Middle frontal gyrus (tissue), 1 donor: ENCODE measurements around the gene IBSP.

ENCODE experiments used
- DNase-seq: peaks from one replicate; pipeline ENCODE4 v3.0.0-alpha.2; 2015; ENCODE audit warnings: low spot score; ENCODE audit errors: extremely low spot score

The IBSP gene

DNA sequence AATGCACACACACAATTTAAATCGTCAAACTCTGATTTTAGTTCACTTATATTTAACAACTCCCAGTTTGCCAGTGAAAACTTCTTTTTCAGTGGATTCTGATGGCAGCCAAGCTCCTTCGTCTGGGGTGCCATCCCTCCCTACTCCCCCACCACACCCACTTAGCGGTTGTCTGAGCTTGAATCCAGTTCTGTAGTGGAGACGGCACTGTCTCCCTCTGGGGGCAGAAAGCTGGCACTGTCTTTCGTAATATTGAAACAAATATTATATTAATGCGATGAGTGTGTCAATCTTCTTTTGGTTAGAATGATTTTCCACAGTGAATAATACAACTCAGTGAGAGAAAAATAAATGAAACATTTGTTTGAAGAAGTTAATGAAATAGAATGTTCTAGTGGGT is 38.9 kb downstream of the IBSP start:
- no peak for DNase-seq

DNA sequence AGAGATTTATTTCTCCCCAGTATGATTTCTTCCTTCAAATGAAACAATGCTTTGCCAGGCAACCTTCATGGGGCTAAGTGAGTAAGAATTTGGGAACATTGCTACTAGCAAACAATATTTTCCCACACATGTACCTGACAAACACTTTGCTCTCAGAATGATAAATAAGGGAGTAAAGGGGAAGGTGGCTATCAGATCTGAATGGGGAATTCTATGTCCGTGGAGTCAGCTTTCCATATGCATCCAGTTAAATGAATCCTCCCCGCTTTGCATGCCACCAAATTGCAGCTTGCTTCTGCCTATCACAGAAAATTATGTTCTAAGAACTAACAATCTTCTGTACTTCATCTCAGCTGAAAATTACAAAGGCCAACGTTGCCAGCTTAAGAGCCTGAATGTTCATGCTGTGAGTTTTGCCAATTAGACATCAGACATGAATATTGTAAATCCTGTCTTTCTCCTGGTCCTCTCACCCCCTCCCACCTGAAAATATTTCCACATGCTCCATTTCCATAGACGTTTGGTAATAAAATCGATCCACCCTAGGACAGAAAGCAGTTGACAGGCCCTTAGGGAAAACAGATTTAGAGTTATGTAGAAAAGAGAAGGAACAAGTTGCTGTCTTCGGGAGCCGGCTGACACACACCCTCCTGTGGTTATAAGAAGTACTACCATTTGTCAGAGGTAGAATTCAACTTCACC is 39.7 kb downstream of the IBSP start:
- DNase-seq: peak; percentile 24

DNA sequence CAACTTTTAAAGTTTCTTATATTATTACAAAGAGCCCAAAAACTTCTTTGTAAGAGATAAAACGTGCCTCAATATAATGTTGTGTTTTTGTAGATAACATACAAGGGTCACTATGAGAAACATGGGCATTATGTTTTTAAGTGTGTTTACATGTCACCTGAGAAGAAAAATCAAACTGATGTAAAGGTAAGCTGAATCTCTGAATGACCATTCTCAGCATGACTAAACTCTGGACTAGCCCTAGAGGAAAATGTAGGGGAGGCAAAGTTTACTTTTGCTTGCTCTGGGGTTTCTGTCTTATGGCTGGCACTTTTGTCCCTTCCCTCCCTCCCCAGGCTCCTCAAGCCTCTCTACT is 40.2 kb downstream of the IBSP start:
- DNase-seq: no peak

DNA sequence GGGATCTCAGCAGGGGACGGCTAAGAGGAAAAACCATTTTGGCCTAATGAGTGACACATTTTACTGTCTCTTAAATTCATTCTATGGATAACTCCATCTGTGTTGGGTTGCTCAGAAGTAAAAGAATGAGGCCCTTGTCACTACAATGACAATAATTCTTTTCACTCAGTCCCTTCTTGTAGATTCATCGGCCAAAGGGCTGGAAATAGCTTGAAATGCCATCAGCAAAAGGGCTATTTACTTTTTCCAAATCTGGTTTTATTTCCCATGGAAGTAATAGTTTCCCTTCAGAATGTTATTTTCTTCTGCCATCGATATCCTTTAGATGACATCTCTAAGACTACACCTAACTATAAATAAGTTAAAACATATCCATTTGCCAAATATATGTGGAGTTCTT is 40.8 kb downstream of the IBSP start:
- no peak for DNase-seq

DNA sequence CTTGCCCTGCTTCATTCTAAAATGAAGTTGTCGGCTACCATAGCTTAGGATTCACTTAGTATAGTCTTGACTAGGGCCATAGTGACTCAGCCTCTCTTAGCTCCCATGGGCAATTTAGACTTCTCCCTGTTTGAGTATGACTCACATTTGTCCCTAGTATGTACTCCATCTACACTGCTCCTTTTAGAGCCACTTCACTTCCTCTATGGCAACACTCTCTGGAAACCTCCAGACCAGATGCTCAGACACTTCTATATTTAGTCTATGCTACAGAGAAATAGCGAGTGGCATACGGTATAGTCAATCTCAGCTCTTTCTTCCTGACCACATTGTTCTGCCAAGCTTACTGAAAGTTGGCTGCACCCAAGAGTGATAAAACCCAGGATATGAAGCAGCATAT is 44.6 kb downstream of the IBSP start:
- DNase-seq: peak; percentile 71

DNA sequence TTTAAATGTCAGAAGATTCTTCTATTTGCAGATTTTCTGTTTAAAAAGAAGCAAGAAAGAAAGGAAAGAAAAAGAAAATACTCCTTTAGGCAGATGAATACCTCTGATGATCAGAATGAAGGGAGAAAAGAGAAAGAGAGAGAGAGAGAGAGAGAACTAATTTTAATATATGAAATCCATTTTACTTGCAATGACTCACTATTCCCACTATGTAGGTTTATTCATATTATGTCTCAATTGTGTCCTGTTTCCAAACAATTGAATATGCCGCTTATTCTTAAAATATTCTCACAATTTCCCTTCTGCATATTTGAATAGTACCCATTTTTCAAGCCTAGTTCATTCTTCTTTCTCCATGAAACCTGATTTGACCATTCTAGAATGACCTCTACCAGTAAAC is 45.1 kb downstream of the IBSP start:
- no peak for DNase-seq

DNA sequence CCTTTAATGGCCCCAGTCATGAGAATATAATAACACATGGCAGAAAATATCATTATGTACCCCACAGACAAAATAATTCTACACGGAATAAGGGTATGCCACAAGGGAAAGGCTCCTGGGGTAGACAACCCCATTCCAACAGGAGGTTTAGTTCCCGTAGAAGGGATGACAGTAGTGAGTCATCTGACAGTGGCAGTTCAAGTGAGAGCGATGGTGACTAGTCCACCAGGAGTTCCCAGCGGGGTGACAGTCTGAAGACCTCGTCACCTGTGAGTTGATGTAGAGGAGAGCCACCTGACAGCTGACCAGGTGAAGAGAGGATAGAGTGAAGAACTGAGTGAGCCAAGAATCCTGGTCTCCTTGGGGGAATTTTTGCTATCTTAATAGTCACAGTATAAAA is 46.9 kb downstream of the IBSP start:
- DNase-seq: no peak

DNA sequence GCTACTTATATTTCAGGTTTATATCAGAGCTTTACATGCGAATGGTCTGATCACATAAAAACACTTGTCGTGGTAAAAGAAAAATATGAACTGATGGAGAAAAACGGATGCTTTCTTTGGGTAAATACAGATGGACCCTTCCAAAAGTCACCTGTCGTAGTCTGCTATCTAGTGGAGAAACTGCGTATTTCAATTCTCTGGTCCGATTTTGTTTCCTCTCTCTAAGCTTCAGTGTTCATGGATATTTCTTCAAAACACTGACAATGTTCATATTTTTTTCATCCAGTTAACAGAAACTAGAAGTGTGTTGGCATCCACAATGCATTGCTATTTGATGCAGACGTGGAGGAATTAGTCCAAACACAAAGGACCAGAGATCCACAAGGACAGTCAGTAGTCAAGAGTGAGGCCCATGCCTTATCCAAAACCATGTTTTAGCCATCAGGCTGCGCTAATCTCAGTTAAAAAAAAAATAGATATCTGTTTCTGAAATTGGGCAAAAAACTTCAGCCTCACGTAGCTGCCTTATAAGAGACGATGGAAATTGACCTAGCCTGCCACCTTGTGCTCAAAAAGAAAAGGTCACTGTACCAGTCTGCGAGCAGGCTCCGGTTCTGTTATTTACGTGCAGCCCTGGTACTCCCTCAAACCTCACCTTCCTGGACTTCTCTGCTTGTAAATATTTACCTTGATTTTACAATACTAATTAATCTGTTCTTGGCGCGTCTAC is 49.4 kb downstream of the IBSP start:
- peak; percentile 50 for DNase-seq

DNA sequence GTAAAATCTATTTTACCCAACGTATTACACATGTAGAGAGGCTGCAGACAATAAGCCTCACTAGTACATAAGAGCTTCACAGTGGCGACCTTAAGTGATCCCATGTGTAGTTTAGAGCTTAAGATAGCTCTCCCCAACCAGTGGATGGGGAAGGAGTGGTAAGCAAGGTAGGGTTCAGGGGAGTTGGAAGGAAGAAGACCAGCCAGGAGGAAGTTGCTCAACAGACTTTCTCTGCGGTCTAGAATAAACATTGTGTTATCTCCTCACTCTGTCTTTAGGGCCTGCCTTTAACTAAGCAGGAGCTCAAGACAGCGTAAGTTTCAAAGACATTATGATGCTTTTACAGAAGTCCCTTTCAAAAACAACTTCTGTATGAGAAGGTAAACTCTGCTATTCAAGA is 50.3 kb downstream of the IBSP start:
- no peak for DNase-seq

DNA sequence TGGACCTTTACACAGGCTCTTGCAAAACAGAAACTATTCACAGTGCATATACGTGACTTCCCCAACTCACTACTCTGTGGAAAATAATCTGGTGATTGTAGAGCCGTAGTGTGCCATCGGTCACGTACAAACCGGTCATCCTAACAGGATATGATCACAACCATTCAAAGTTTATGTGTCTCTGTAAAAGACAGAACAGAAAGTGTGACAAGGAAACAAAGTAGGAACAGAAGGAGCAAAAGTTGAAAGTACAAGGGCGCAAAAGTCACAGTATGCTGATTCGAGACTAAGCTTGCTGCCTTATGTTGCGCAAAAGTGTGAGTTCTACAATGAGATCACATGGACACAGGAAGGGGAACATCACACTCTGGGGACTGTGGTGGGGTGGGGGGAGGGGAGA is 52.0 kb downstream of the IBSP start:
- no peak for DNase-seq

DNA sequence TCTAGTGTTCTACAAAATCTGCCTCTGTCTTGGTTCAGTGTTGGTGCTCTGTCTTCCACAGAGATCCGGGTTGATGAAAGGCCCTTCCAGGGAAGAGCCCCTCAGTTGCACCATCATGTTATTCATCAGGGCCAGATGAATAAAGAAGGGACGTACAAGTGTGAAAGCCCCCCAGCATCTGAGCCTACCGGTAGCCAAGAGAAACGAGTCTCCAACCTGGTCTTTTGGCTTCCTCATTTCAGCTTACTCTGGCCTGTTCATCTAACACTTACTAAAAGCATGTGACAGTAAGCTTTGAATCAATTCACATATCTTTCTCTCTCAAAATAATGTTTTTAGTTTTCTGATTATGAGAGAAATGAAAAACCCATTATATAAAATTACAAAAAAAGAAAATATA is 52.6 kb downstream of the IBSP start:
- no peak for DNase-seq

DNA sequence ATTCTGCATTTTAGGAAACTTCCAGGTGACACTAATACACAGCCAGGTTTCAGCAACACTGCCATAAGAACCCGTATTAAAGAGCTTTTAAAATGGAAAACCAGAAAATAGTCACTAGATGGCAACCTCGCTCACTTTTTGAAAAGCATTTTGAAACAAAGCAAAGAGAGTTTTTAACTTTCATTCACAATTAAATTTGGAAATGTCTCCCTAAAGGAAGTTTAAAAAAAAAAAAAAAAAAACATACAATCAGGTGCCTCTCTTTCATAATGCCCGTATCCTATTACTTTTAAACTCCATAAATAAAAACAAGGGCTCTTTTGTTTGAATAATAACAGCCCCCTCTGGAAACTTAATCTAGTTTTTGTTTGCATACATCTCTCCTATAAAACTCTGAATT is 53.8 kb downstream of the IBSP start:
- DNase-seq: peak; percentile 55

DNA sequence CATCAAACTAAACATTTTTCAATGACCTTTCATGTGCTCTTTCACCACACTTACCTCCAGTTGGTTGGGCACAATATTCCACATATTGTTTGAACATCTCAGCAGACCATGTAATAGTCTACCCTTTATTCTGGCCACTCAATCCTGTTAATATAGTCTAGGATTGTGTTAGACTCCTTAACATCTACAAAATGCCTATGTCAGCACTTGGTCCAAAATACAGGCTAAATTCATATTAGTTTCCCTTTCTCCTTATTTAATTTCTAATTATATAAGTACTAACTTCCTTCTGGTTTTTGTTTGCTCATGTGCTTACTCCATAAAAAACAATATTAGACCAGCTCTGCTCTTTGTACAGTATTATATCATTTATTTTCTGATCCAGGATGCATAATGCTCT is 54.5 kb downstream of the IBSP start:
- no peak for DNase-seq

DNA sequence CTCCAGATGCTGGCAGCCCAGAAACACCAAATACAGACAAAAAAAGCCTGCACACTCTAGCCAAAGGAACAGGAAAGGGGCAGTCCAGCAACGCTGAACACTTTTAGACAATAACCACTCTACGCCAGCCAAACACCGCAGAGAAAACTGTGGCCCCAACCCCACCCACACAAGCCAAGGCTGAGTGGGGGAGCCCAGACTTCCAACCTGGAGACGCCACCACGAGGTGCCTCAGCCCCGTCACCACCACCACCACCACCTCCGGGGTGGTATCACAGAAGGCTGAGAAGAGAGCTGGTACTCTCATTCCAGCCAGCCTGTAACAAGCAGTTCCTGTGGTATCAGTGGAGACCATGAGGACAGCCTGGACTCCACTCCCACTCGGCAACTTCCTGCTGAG is 56.2 kb downstream of the IBSP start:
- DNase-seq: no peak

DNA sequence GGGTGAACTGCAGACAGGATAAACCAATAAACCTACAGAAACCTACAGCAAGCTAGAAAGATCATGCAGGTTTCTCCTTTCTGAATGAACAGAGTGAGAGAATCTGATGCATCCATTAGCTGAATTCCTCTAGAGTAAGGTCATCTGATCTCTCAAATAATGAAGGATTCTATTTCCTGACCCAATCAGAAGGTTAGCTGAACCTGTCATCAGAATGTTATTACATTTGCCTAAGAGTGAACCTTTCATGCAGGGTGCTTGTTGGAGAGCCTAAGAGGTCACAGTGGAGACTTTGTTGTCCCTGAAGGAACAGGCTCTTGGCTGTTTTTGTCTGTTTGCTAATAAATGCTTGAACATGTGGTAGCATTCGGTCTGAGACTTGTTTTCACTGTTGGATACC is 57.5 kb downstream of the IBSP start:
- DNase-seq: no peak

DNA sequence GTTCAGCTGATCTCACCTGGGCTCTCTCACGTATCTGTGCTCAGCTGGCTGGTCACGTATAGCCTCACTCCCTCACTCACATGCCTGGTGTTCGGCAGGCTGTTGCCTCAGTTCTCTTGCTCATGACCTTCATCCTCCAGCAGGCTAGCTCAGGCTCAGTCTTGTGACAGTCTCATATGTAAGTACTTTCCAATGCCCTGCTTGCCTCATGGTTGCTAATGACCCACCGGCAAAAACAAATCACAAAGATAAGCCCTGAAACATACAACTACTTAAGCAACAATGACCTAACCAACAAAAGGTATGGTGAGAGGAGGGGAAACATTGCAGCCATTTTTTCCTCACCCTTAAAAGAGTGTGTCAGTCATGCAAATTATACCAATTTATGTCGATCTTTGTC is 58.4 kb downstream of the IBSP start:
- DNase-seq: no peak
